ENCODE measurements around the gene OBI1.
"Not testable (repeated sequence)": the region's sequence is repeated elsewhere in the genome, so short reads cannot be mapped to it uniquely, and the experiment has no call there.

Gene OBI1

GRCh38 chr13:78655906-78656305 lies 3.0 kb downstream of the OBI1 start:
- no peaks in the 10 kb centered on the region for H3K27me3 ChIP-seq (replicated peaks; ENCODE audit: control insufficient read depth, insufficient read depth, low read length)
- H3K4me3 ChIP-seq (replicated peaks; ENCODE audit: low read depth, low read length), result no peak overlapping the region

GRCh38 chr13:78655007-78655406 lies 3.9 kb downstream of the OBI1 start:
- TF ChIP-seq, protein P1, sequence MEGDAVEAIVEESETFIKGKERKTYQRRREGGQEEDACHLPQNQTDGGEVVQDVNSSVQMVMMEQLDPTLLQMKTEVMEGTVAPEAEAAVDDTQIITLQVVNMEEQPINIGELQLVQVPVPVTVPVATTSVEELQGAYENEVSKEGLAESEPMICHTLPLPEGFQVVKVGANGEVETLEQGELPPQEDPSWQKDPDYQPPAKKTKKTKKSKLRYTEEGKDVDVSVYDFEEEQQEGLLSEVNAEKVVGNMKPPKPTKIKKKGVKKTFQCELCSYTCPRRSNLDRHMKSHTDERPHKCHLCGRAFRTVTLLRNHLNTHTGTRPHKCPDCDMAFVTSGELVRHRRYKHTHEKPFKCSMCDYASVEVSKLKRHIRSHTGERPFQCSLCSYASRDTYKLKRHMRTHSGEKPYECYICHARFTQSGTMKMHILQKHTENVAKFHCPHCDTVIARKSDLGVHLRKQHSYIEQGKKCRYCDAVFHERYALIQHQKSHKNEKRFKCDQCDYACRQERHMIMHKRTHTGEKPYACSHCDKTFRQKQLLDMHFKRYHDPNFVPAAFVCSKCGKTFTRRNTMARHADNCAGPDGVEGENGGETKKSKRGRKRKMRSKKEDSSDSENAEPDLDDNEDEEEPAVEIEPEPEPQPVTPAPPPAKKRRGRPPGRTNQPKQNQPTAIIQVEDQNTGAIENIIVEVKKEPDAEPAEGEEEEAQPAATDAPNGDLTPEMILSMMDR (IDR thresholded peaks at IDR 0.05; ENCODE audit: insufficient read depth, low read length, poor library complexity, severe bottlenecking), result no peak
- no peaks in the 10 kb centered on the region for H3K27me3 ChIP-seq (replicated peaks; ENCODE audit: control insufficient read depth, insufficient read depth, low read length)
- DNase-seq (ENCODE audit: extremely low read depth, insufficient read length), result no peak
- no peak overlapping the region for H3K4me3 ChIP-seq (replicated peaks; ENCODE audit: low read depth, low read length)
- no peaks in the 10 kb centered on the region for H3K36me3 ChIP-seq (ENCODE audit: control insufficient read depth, insufficient read depth, low read length)

More at GRCh38 chr13:78655906-78656305, 3.0 kb downstream of the OBI1 start:
- TF ChIP-seq, protein P1 (IDR thresholded peaks at IDR 0.05; ENCODE audit: insufficient read depth, low read length, poor library complexity, severe bottlenecking), result no peak
- H3K36me3 ChIP-seq (ENCODE audit: control insufficient read depth, insufficient read depth, low read length), result no peaks in the 10 kb centered on the region
- no peak for DNase-seq (ENCODE audit: extremely low read depth, insufficient read length)

GRCh38 chr13:78652651-78653050 lies 6.3 kb downstream of the OBI1 start:
- no peak overlapping the region for H3K4me3 ChIP-seq (replicated peaks; ENCODE audit: low read depth, low read length)
- H3K27me3 ChIP-seq (replicated peaks; ENCODE audit: control insufficient read depth, insufficient read depth, low read length), result no peaks in the 10 kb centered on the region
- no peaks in the 10 kb centered on the region for H3K36me3 ChIP-seq (ENCODE audit: control insufficient read depth, insufficient read depth, low read length)
- TF ChIP-seq, protein P1 (IDR thresholded peaks at IDR 0.05; ENCODE audit: insufficient read depth, low read length, poor library complexity, severe bottlenecking), result no peak
- no peak for DNase-seq (ENCODE audit: extremely low read depth, insufficient read length)

- Histone ChIP-seq H3K4me3 (replicated peaks; ENCODE audit: low read depth, low read length) (no peak overlapping the region), H3K36me3 (ENCODE audit: control insufficient read depth, insufficient read depth, low read length) (no peaks in the 10 kb centered on the region), H3K27me3 (replicated peaks; ENCODE audit: control insufficient read depth, insufficient read depth, low read length) (no peaks in the 10 kb centered on the region)
- TF ChIP-seq, protein P1 (IDR thresholded peaks at IDR 0.05; ENCODE audit: insufficient read depth, low read length, poor library complexity, severe bottlenecking), result no peak
- DNase-seq (ENCODE audit: extremely low read depth, insufficient read length), result no peak
These were observed 8.3 kb downstream of the OBI1 start for GRCh38 chr13:78650717-78651083.

GRCh38 chr13:78649997-78650716 lies 8.8 kb downstream of the OBI1 start:
- TF ChIP-seq, protein P1 (IDR thresholded peaks at IDR 0.05; ENCODE audit: insufficient read depth, low read length, poor library complexity, severe bottlenecking), result no peak
- no peak overlapping the region for H3K4me3 ChIP-seq (replicated peaks; ENCODE audit: low read depth, low read length)
- no peak for DNase-seq (ENCODE audit: extremely low read depth, insufficient read length)
- H3K27me3 ChIP-seq (replicated peaks; ENCODE audit: control insufficient read depth, insufficient read depth, low read length), result no peaks in the 10 kb centered on the region
- H3K36me3 ChIP-seq (ENCODE audit: control insufficient read depth, insufficient read depth, low read length), result no peaks in the 10 kb centered on the region

- H3K27me3 ChIP-seq (replicated peaks; ENCODE audit: control insufficient read depth, insufficient read depth, low read length); H3K4me3 ChIP-seq (replicated peaks; ENCODE audit: low read depth, low read length); DNase-seq (ENCODE audit: extremely low read depth, insufficient read length); H3K36me3 ChIP-seq (ENCODE audit: control insufficient read depth, insufficient read depth, low read length): not testable (repeated sequence)
These were observed 11.8 kb downstream of the OBI1 start for GRCh38 chr13:78647109-78647678.
